ENCODE results near the gene PKHD1. TPM values are rescaled to one million over a fixed set of nuclear protein-coding genes. Genes with fewer than 3 reads are reported as not detected.
"Not testable (repeated sequence)": the region's sequence is repeated elsewhere in the genome, so short reads cannot be mapped to it uniquely, and the experiment has no call there.

PKHD1 gene
- total RNA-seq, 4 donors from 2014 or later = 0.16 to 0.60 (median 0.32) TPM

- WGBS, 2 donors (ENCODE audit: low coverage in 1 of 2) = 39 to 41% methylated on average over 10 of the region's 10 CpGs
- H3K27ac ChIP-seq = no peak overlapping the region
- no peak overlapping the region for H3K4me3 ChIP-seq
- intact Hi-C loops (cut with DNase I; ENCODE audit: low total_unique reads) = loop anchor here (10.0 kb wide), 1 partner anchor 159 kb away; no protein-coding TSS in a partner anchor
- in situ Hi-C loops (cut with MboI; ENCODE audit: low pct_ligation_motif_present in 1 of 4, low pct_unique_long_range_greater_than_20kb in 1 of 4, low sequenced_read_pairs in 3 of 4) = loop anchor here in 3 of 4 donors (10.0 to 25.0 kb wide), 3 partner anchors 157 to 169 kb away; no protein-coding TSS in a partner anchor
- H3K36me3 ChIP-seq = no peaks in the 10 kb centered on the region
- H3K9me3 ChIP-seq = no peaks in the 10 kb centered on the region
- H3K4me1 ChIP-seq = no peaks in the 10 kb centered on the region
- DNase-seq = no peak
- TF ChIP-seq EP300 (IDR thresholded peaks at IDR 0.05; ENCODE audit: low read depth) (no peak), CTCF (IDR thresholded peaks at IDR 0.05) (peak; percentile 53 to 74 (median 65))
- no peaks in the 10 kb centered on the region for H3K27me3 ChIP-seq
These were observed 231.9 kb downstream of the PKHD1 start for GRCh38 chr6:51855310-51856082.

- Histone ChIP-seq H3K4me3 (no peak overlapping the region), H3K9me3 (no peaks in the 10 kb centered on the region), H3K27me3 (no peaks in the 10 kb centered on the region), H3K4me1 (no peaks in the 10 kb centered on the region), H3K27ac (no peak overlapping the region), H3K36me3 (no peaks in the 10 kb centered on the region)
- no peak for TF ChIP-seq POLR2AphosphoS5 (IDR thresholded peaks at IDR 0.05)
- no peak for TF ChIP-seq CTCF (IDR thresholded peaks at IDR 0.05)
- no peak for TF ChIP-seq POLR2A (IDR thresholded peaks at IDR 0.05)
- TF ChIP-seq EP300 (IDR thresholded peaks at IDR 0.05; ENCODE audit: low read depth) = no peak
- in situ Hi-C loops (cut with MboI; ENCODE audit: low pct_ligation_motif_present in 1 of 4, low pct_unique_long_range_greater_than_20kb in 1 of 4, low sequenced_read_pairs in 3 of 4) = loop anchor here in 3 of 4 donors (10.0 to 25.0 kb wide), 3 partner anchors 157 to 170 kb away; no protein-coding TSS in a partner anchor
- 93 to 96% methylated on average over 5 to 13 of the region's 16 CpGs for WGBS, 2 donors (ENCODE audit: low coverage in 1 of 2)
- DNase-seq = no peak
- intact Hi-C loops (cut with DNase I; ENCODE audit: low total_unique reads) = loop anchor here (10.0 kb wide), 1 partner anchor 160 kb away; no protein-coding TSS in a partner anchor
These were observed 232.5 kb downstream of the PKHD1 start for GRCh38 chr6:51854876-51855275.

- WGBS, 2 donors (ENCODE audit: low coverage in 1 of 2) = 83% methylated on average over 7 of the region's 7 CpGs; no CpG with 5 or more reads in 1 of the 2 donors
- intact Hi-C loops (cut with DNase I; ENCODE audit: low total_unique reads) = loop anchor here (10.0 kb wide), 1 partner anchor 160 kb away; no protein-coding TSS in a partner anchor
- DNase-seq = no peak
These were observed 233.1 kb downstream of the PKHD1 start for GRCh38 chr6:51854347-51854746.

GRCh38 chr6:51853109-51853508 is 234.3 kb downstream of the PKHD1 start:
- not testable (repeated sequence) for H3K9me3 ChIP-seq, H3K27me3 ChIP-seq, H3K27ac ChIP-seq, H3K36me3 ChIP-seq, H3K4me1 ChIP-seq, H3K4me3 ChIP-seq, DNase-seq
- 60 to 78% methylated on average over 1 of the region's 1 CpG for WGBS, 2 donors (ENCODE audit: low coverage in 1 of 2)
- intact Hi-C loops (cut with DNase I; ENCODE audit: low total_unique reads) = loop anchor here (10.0 kb wide), 1 partner anchor 162 kb away; no protein-coding TSS in a partner anchor
- in situ Hi-C loops (cut with MboI; ENCODE audit: low pct_ligation_motif_present in 1 of 4, low pct_unique_long_range_greater_than_20kb in 1 of 4, low sequenced_read_pairs in 3 of 4) = loop anchor here in 3 of 4 donors (10.0 to 25.0 kb wide), 3 partner anchors 159 to 172 kb away; no protein-coding TSS in a partner anchor

More at GRCh38 chr6:51854347-51854746, 233.1 kb downstream of the PKHD1 start:
- no peak overlapping the region for H3K27ac ChIP-seq
- H3K4me1 ChIP-seq = no peaks in the 10 kb centered on the region
- no peaks in the 10 kb centered on the region for H3K36me3 ChIP-seq
- in situ Hi-C loops (cut with MboI; ENCODE audit: low pct_ligation_motif_present in 1 of 4, low pct_unique_long_range_greater_than_20kb in 1 of 4, low sequenced_read_pairs in 3 of 4) = loop anchor here in 3 of 4 donors (10.0 to 25.0 kb wide), 3 partner anchors 158 to 170 kb away; no protein-coding TSS in a partner anchor
- no peak for TF ChIP-seq POLR2AphosphoS5 (IDR thresholded peaks at IDR 0.05)
- TF ChIP-seq EP300 (IDR thresholded peaks at IDR 0.05; ENCODE audit: low read depth) = no peak
- TF ChIP-seq POLR2A (IDR thresholded peaks at IDR 0.05) = no peak
- TF ChIP-seq CTCF (IDR thresholded peaks at IDR 0.05) = no peak
- no peaks in the 10 kb centered on the region for H3K27me3 ChIP-seq
- no peaks in the 10 kb centered on the region for H3K9me3 ChIP-seq
- no peak overlapping the region for H3K4me3 ChIP-seq
